Testis (tissue), 3 donors: ENCODE results near the gene TOE1. TPM values are rescaled to one million over a fixed set of nuclear protein-coding genes. Genes with fewer than 3 reads are reported as not detected.

Experiments
- DNase-seq: peaks from one replicate; pipeline ENCODE4 v3.0.0-alpha.2; 2019
- H3K27ac ChIP-seq, 2 donors: fragments of 200-600 bp; sonication (generic); one replicate each; pipeline ENCODE4 v1.5.1; 2019
- H3K27me3 ChIP-seq: fragments of 200-600 bp; sonication (generic); one replicate; pipeline ENCODE4 v1.5.1; 2019
- H3K36me3 ChIP-seq: fragments of 200-600 bp; sonication (generic); one replicate; pipeline ENCODE4 v1.5.1; 2017; ENCODE audit warnings: low read depth; ENCODE audit errors: missing control alignments
- H3K4me1 ChIP-seq: fragments of 200-600 bp; sonication (generic); one replicate; pipeline ENCODE4 v1.5.1; 2019
- H3K4me3 ChIP-seq, 2 donors: fragments of 200-600 bp; sonication (generic); one replicate each; pipeline ENCODE4 v1.5.1; 2017 to 2019
- H3K9me3 ChIP-seq: fragments of 200-600 bp; sonication (generic); one replicate; pipeline ENCODE4 v1.5.1; 2017
- CTCF ChIP-seq, 3 experiments: fragments of 450-650 bp in 2 of 3; fragments of 200-600 bp in 1 of 3; sonication (generic) in 1 of 3; IDR thresholded peaks; one replicate each; pipeline ENCODE4 v1.5.1; 2016 to 2019; ENCODE audit warnings: antibody characterized with exemption in 3 of 3, mild to moderate bottlenecking in 2 of 3, moderate library complexity in 1 of 3
- POLR2A ChIP-seq: fragments of 450-650 bp; IDR thresholded peaks from one replicate; pipeline ENCODE4 v1.6.1; 2017; ENCODE audit warnings: antibody characterized with exemption, mild to moderate bottlenecking, moderate library complexity
- WGBS, 2 donors: methylation state at CpG; one replicate each; pipeline ENCODE4 v1.1.5; 2018; 5-methylcytosine and 5-hydroxymethylcytosine counted together
- intact Hi-C: fragments of 100-400 bp; cut with DNase I; formaldehyde crosslinking; loops from one replicate; pipeline ENCODE4 v1.15.1; 2023; ENCODE audit warnings: low total_unique reads
- polyA plus RNA-seq: library from polyadenylated mRNA; stranded (reverse); fragments of 350-450 nt; fragmentation: Illumina TruSeq; extraction: RNeasy Lipid Tissue Mini Kit (QIAGEN cat#74804); gene quantifications from one replicate; pipeline ENCODE4 v1.2.3, GENCODE V29; 2014; ENCODE audit warnings: low read depth, low replicate concordance; ENCODE audit not compliant: insufficient read depth
- total RNA-seq, 2 donors: library from RNA; depleted of rRNA; stranded (reverse); fragments of >200 nt; gene quantifications; one replicate each; pipeline ENCODE4 v1.2.3, GENCODE V29; 2016

Gene TOE1
- total and polyA plus RNA-seq, 3 donors from 2014 or later = 16.3 to 48.3 (median 25.1) TPM

DNA sequence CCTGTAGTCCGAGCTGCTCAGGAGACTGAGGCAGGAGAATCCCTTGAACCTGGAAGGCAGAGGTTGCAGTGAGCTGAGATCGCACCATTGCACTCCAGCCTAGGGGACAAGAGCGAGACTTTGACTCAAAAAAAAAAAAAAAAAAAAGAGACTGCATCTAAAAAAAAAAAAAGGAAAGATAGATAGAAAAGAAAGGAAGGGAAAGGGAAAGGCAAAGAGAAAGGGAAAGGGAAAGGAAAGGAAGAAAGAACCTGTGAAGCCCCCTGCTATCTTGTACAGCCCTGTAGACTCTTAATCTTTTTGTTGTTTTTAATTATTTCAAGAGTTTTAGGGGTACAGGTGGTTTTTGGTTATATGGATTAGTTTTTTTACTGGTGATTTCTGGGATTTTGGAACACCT is 46.2 kb downstream of the TOE1 start:
- intact Hi-C loops = no loop called here

More for the DNA sequence above, 46.2 kb downstream of the TOE1 start:
- H3K4me1 ChIP-seq = no peaks in the 10 kb centered on the region
- no peak overlapping the region for H3K27ac ChIP-seq
- DNase-seq = no peak
- H3K9me3 ChIP-seq = no peaks in the 10 kb centered on the region
- no peak overlapping the region for H3K4me3 ChIP-seq
- TF ChIP-seq POLR2A (no peak), CTCF (IDR thresholded peaks at IDR 0.05) (no peak)
- 89 to 100% methylated on average over 3 of the region's 3 CpGs for WGBS, 2 donors
- H3K27me3 ChIP-seq = no peaks in the 10 kb centered on the region
- H3K36me3 ChIP-seq = no peaks in the 10 kb centered on the region

Other genes with a start within 250 kb of the TOE1 start
- 10 to 100 TPM; 13.7 to 19.5 TPM for gene ZSWIM5, start 133.6 kb upstream of the TOE1 start, total RNA-seq
- gene ZSWIM5, start 133.6 kb upstream of the TOE1 start, polyA plus RNA-seq = 8.8 TPM
- 1 to 10 TPM; 1.1 to 1.3 TPM for gene HPDL, start 13.3 kb upstream of the TOE1 start, total RNA-seq
- not detected for gene HPDL, start 13.3 kb upstream of the TOE1 start, polyA plus RNA-seq
- 10 to 100 TPM; 26.8 to 31.5 TPM for gene MUTYH, start 270 bp downstream of the TOE1 start, total RNA-seq
- 15.1 TPM for gene MUTYH, start 270 bp downstream of the TOE1 start, polyA plus RNA-seq
- gene TESK2, start 151.0 kb downstream of the TOE1 start, total RNA-seq = 10 to 100 TPM; 14.3 to 20.9 TPM
- gene TESK2, start 151.0 kb downstream of the TOE1 start, polyA plus RNA-seq = 22.7 TPM
- 1 to 10 TPM; 2.9 to 4.8 TPM for gene CCDC163, start 159.9 kb downstream of the TOE1 start, total RNA-seq
- gene CCDC163, start 159.9 kb downstream of the TOE1 start, polyA plus RNA-seq = 5.7 TPM
- 1 to 10 TPM; 7.1 to 7.3 TPM for gene MMACHC, start 160.1 kb downstream of the TOE1 start, total RNA-seq
- gene MMACHC, start 160.1 kb downstream of the TOE1 start, polyA plus RNA-seq = 17.4 TPM
- 100 to 1,000 TPM; 180 to 185 TPM for gene PRDX1, start 181.7 kb downstream of the TOE1 start, total RNA-seq
- gene PRDX1, start 181.7 kb downstream of the TOE1 start, polyA plus RNA-seq = 251 TPM
- gene AKR1A1, start 210.7 kb downstream of the TOE1 start, total RNA-seq = 10 to 100 TPM; 51.1 to 60.1 TPM
- 63.7 TPM for gene AKR1A1, start 210.7 kb downstream of the TOE1 start, polyA plus RNA-seq
- gene NASP, start 243.9 kb downstream of the TOE1 start, total RNA-seq = 100 to 1,000 TPM; 184 to 194 TPM
- gene NASP, start 243.9 kb downstream of the TOE1 start, polyA plus RNA-seq = 206 TPM